HCT116 (cell line): ENCODE results near the gene RBM4B. TPM values are rescaled to one million over a fixed set of nuclear protein-coding genes. Genes with fewer than 3 reads are reported as not detected.

ENCODE experiments used
- ATAC-seq: fragments of 200-7000 bp; cut with Tn5 transposase; 2 replicates; pipeline ENCODE4 v1.9.1; 2020; ENCODE audit warnings: mild to moderate bottlenecking, moderate library complexity
- BruUV-seq: library from RNA; stranded (reverse); fragments of 400-500 nt; replicated peaks from 2 replicates; lab custom pipeline; 2021; lab: Mats Ljungman, UMichigan
- CTCF ChIA-PET: fragments of 300-600 bp; sonication (Branson Sonifier 250); formaldehyde crosslinking; loops from one replicate; lab custom pipeline; 2021; ENCODE audit warnings: antibody characterized with exemption; lab: Charles Lee
- POLR2A ChIA-PET: fragments of 300-600, 350-600 bp; sonication (Branson Sonifier 250); formaldehyde crosslinking; loops from one replicate; lab custom pipeline; 2021; ENCODE audit warnings: antibody characterized with exemption; lab: Charles Lee
- RAD21 ChIA-PET, 2 experiments: fragments of 300-600 bp; sonication (Branson Sonifier 250); formaldehyde crosslinking; loops; one replicate each; lab custom pipeline; 2023; ENCODE audit warnings: low total read pairs in 2 of 2; ENCODE audit not compliant: uncharacterized antibody in 2 of 2, unreplicated experiment in 2 of 2, low non-redundant PET in 1 of 2; lab: Charles Lee
- DNase-seq: peaks from one replicate; pipeline ENCODE4 v3.0.0-alpha.2; 2010; ENCODE audit warnings: low read depth, low spot score
- H2AFZ ChIP-seq: fragments of 200-600 bp; shearing (Covaris generic), sonication (generic); 2 replicates; pipeline ENCODE4 v1.6.1; 2017; ENCODE audit warnings: low read depth, mixed run types, mixed read lengths, antibody characterized with exemption, low read length; ENCODE audit not compliant: poor library complexity, severe bottlenecking
- H3K27ac ChIP-seq: 2 replicates; pipeline ENCODE4 v1.5.1; 2012; ENCODE audit warnings: low read depth, low read length
- H3K27me3 ChIP-seq: fragments of 200-600 bp; sonication (generic); 2 replicates; pipeline ENCODE4 v1.6.1; 2016; ENCODE audit warnings: mixed run types, low read length, mixed read lengths; ENCODE audit not compliant: insufficient read depth
- H3K36me3 ChIP-seq, 2 experiments: fragments of 200-500 bp in 1 of 2; fragments of 200-600 bp in 1 of 2; sonication (Bioruptor generic) in 1 of 2; sonication (generic) in 1 of 2; 2 replicates each; pipeline versions ENCODE4 v1.5.1 to v1.6.1; 2014 to 2016; ENCODE audit warnings: low read length in 2 of 2, inconsistent platforms in 1 of 2, mixed read lengths in 1 of 2, mixed run types in 1 of 2; ENCODE audit not compliant: insufficient read depth in 2 of 2, control insufficient read depth in 1 of 2
- H3K4me1 ChIP-seq, 2 experiments: fragments of 200-600 bp in 1 of 2; sonication (generic) in 1 of 2; 2 replicates each; pipeline versions ENCODE4 v1.5.1 to v1.6.1; 2012 to 2017; ENCODE audit warnings: low read length in 2 of 2, inconsistent platforms in 1 of 2, mild to moderate bottlenecking in 1 of 2, mixed read lengths in 1 of 2, mixed run types in 1 of 2, moderate library complexity in 1 of 2; ENCODE audit not compliant: insufficient read depth in 2 of 2, control insufficient read depth in 1 of 2
- H3K4me2 ChIP-seq: fragments of 200-600 bp; sonication (generic); 2 replicates; pipeline ENCODE4 v1.6.1; 2017; ENCODE audit warnings: mixed run types, low read length, mixed read lengths
- H3K4me3 ChIP-seq, 2 experiments: fragments of 200-600 bp in 1 of 2; sonication (generic) in 1 of 2; replicated peaks in 1 of 2; 2 replicates each; pipeline ENCODE4 v1.5.1; 2011 to 2016; ENCODE audit warnings: low read length in 2 of 2, control low read depth in 1 of 2, low read depth in 1 of 2, mild to moderate bottlenecking in 1 of 2, mixed read lengths in 1 of 2, mixed run types in 1 of 2
- H3K79me2 ChIP-seq: fragments of 200-600 bp; sonication (generic); 2 replicates; pipeline ENCODE4 v1.6.1; 2017; ENCODE audit warnings: mild to moderate bottlenecking, mixed run types, low read length, moderate library complexity, mixed read lengths; ENCODE audit not compliant: insufficient read depth
- H3K9ac ChIP-seq: fragments of 200-600 bp; sonication (generic); 2 replicates; pipeline ENCODE4 v1.6.1; 2016; ENCODE audit warnings: low read length, mixed read lengths
- H3K9me2 ChIP-seq: fragments of 200-600 bp; sonication (generic), shearing (Covaris generic); 2 replicates; pipeline ENCODE4 v1.6.1; 2017; ENCODE audit warnings: mixed run types, mild to moderate bottlenecking, moderate library complexity; ENCODE audit not compliant: insufficient read depth
- H3K9me3 ChIP-seq, 2 experiments: fragments of 200-500 bp in 1 of 2; fragments of 200-600 bp in 1 of 2; sonication (Bioruptor generic) in 1 of 2; sonication (generic) in 1 of 2; 2 replicates each; pipeline ENCODE4 v1.6.1; 2014 to 2017; ENCODE audit warnings: low read length in 2 of 2, mixed read lengths in 2 of 2, inconsistent platforms in 1 of 2, low read depth in 1 of 2, mild to moderate bottlenecking in 1 of 2, mixed run types in 1 of 2, moderate library complexity in 1 of 2; ENCODE audit not compliant: control insufficient read depth in 1 of 2, insufficient read depth in 1 of 2
- H4K20me1 ChIP-seq: fragments of 200-600 bp; sonication (generic), shearing (Covaris generic); 2 replicates; pipeline ENCODE4 v1.6.1; 2017; ENCODE audit warnings: mixed run types, mild to moderate bottlenecking, moderate library complexity; ENCODE audit not compliant: insufficient read depth
- EGR1 ChIP-seq: IDR thresholded peaks from 2 replicates; pipeline ENCODE4 v1.6.1; 2012; ENCODE audit warnings: low read depth
- MAX ChIP-seq: IDR thresholded peaks from 2 replicates; pipeline ENCODE4 v1.6.1; 2012
- POLR2A ChIP-seq: IDR thresholded peaks from 2 replicates; pipeline ENCODE4 v1.7.0; 2011; ENCODE audit warnings: borderline replicate concordance; ENCODE audit not compliant: insufficient read depth, insufficient read length; ENCODE audit errors: extremely low read depth
- SRF ChIP-seq: IDR thresholded peaks from 2 replicates; pipeline ENCODE4 v1.6.1; 2012; ENCODE audit warnings: low read depth
- ZFX ChIP-seq: fragments of 450-650 bp; IDR thresholded peaks from 2 replicates; pipeline ENCODE4 v1.6.1; 2017
- intact Hi-C: fragments of 100-400 bp; cut with micrococcal nuclease; formaldehyde crosslinking; loops from 2 replicates; pipeline ENCODE4 v1.10.0; 2022
- total RNA-seq: library from RNA; stranded (reverse); gene quantifications from one replicate; pipeline ENCODE4 v1.2.1, GENCODE V29; 2021; ENCODE audit not compliant: unreplicated experiment
- TF ChIP-seq, protein P1 (sequence below): IDR thresholded peaks from 2 replicates; pipeline ENCODE4 v1.6.1; 2012; ENCODE audit warnings: low read depth
- TF ChIP-seq, protein P2 (sequence below): IDR thresholded peaks from 2 replicates; pipeline ENCODE4 v1.6.1; 2012

Gene RBM4B
- total RNA-seq, 1 experiment from 2014 or later, result 18.1 TPM

DNA sequence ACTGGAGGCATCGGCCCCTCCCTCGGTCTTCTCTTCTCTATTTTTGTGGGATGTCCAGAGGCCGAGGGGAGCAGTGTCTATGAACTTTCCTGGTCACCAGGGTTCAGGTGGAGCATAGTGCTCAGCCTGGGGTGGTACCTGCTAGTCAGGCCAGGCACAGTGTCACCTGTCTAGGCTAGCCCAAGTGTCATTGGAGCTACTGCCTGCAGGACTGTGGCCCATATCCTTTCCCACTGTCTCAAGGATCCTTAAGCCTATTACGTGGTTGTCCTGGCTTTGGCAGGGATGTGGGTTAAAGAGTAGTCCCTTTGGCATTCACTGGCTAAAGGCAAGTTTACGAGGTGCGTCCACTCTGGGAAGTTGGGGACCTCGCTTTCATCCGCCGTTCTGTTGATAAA, 51.9 kb downstream of the RBM4B start:
- intact Hi-C loops, result no loop called here

GRCh38 chr11:66625041-66625751, 52.5 kb downstream of the RBM4B start:
- no peak for TF ChIP-seq ZFX
- TF ChIP-seq, protein P1, sequence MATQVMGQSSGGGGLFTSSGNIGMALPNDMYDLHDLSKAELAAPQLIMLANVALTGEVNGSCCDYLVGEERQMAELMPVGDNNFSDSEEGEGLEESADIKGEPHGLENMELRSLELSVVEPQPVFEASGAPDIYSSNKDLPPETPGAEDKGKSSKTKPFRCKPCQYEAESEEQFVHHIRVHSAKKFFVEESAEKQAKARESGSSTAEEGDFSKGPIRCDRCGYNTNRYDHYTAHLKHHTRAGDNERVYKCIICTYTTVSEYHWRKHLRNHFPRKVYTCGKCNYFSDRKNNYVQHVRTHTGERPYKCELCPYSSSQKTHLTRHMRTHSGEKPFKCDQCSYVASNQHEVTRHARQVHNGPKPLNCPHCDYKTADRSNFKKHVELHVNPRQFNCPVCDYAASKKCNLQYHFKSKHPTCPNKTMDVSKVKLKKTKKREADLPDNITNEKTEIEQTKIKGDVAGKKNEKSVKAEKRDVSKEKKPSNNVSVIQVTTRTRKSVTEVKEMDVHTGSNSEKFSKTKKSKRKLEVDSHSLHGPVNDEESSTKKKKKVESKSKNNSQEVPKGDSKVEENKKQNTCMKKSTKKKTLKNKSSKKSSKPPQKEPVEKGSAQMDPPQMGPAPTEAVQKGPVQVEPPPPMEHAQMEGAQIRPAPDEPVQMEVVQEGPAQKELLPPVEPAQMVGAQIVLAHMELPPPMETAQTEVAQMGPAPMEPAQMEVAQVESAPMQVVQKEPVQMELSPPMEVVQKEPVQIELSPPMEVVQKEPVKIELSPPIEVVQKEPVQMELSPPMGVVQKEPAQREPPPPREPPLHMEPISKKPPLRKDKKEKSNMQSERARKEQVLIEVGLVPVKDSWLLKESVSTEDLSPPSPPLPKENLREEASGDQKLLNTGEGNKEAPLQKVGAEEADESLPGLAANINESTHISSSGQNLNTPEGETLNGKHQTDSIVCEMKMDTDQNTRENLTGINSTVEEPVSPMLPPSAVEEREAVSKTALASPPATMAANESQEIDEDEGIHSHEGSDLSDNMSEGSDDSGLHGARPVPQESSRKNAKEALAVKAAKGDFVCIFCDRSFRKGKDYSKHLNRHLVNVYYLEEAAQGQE, result no peak
- no peak for TF ChIP-seq POLR2A
- TF ChIP-seq MAX, result no peak
- no peak for TF ChIP-seq EGR1
- TF ChIP-seq, protein P2, sequence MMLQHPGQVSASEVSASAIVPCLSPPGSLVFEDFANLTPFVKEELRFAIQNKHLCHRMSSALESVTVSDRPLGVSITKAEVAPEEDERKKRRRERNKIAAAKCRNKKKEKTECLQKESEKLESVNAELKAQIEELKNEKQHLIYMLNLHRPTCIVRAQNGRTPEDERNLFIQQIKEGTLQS, result no peak
- peaks cover 100% of the 10 kb centered on the region for H3K79me2 ChIP-seq
- no peaks in the 10 kb centered on the region for H3K27me3 ChIP-seq
- H3K4me3 ChIP-seq, result no peak overlapping the region
- CTCF ChIA-PET, result no interaction called here
- POLR2A ChIA-PET, result interaction anchor here (1.0 to 1.4 kb wide), 2 partner anchors 9 kb away, joined by 3 to 6 read pairs; partner anchors contain the start of gene RBM14
- RAD21 ChIA-PET, result no interaction called here
- H3K4me1 ChIP-seq, result no peaks in the 10 kb centered on the region
- H3K36me3 ChIP-seq, result peaks cover 74 to 85% of the 10 kb centered on the region in 2 experiments
- intact Hi-C loops, result no loop called here
- H3K9me3 ChIP-seq, result no peaks in the 10 kb centered on the region
- ATAC-seq (no peak; the same call in 1 of the 2 replicates), DNase-seq (no peak)
- no peak overlapping the region for H3K4me2 ChIP-seq
- no peaks in the 10 kb centered on the region for H3K9me2 ChIP-seq
- no peak overlapping the region for H2AFZ ChIP-seq
- no peak overlapping the region for H3K9ac ChIP-seq
- H3K27ac ChIP-seq, result no peak overlapping the region
- peaks cover 55% of the 10 kb centered on the region; the same call in 1 of the 2 replicates for H4K20me1 ChIP-seq
- no TSS peak for BruUV-seq

More for the DNA sequence above, 51.9 kb downstream of the RBM4B start:
- Histone ChIP-seq H3K79me2 (peaks cover 100% of the 10 kb centered on the region), H4K20me1 (peaks cover 50% of the 10 kb centered on the region; the same call in 1 of the 2 replicates), H2AFZ (no peak overlapping the region), H3K4me1 (no peaks in the 10 kb centered on the region), H3K9me3 (no peaks in the 10 kb centered on the region), H3K4me2 (no peak overlapping the region), H3K27me3 (no peaks in the 10 kb centered on the region), H3K27ac (no peak overlapping the region), H3K36me3 (peaks cover 72 to 90% of the 10 kb centered on the region in 2 experiments), H3K9me2 (no peaks in the 10 kb centered on the region), H3K9ac (no peak overlapping the region), H3K4me3 (no peak overlapping the region)
- BruUV-seq, result no TSS peak
- DNase-seq, result no peak
- no peak for TF ChIP-seq SRF
- ChIA-PET POLR2A (no interaction called here), RAD21 (no interaction called here), CTCF (no interaction called here)
- ATAC-seq, result peak; percentile 27; the same call in 1 of the 2 replicates
